GM12874 (cell line): ENCODE measurements around the gene PCNX2.

Experiments
- CTCF ChIP-seq: IDR thresholded peaks from 2 replicates; pipeline ENCODE4 v1.5.1; 2011; ENCODE audit warnings: low read depth, mild to moderate bottlenecking, control low read depth, low read length, moderate library complexity; ENCODE audit not compliant: insufficient read depth

PCNX2 gene

GRCh38 chr1:233111731-233112130 is 183.8 kb downstream of the PCNX2 start:
- no peak for TF ChIP-seq CTCF

GRCh38 chr1:233109096-233109495 is 186.4 kb downstream of the PCNX2 start:
- no peak for TF ChIP-seq CTCF

GRCh38 chr1:233107130-233107660 is 188.3 kb downstream of the PCNX2 start:
- TF ChIP-seq CTCF = no peak

- no peak for TF ChIP-seq CTCF
Observed at GRCh38 chr1:233105225-233105624, 190.3 kb downstream of the PCNX2 start.

- no peak for TF ChIP-seq CTCF
Observed at GRCh38 chr1:233102341-233102740, 193.2 kb downstream of the PCNX2 start.

- no peak for TF ChIP-seq CTCF
Observed at GRCh38 chr1:233097959-233098580, 197.5 kb downstream of the PCNX2 start.

- TF ChIP-seq CTCF = no peak
Observed at GRCh38 chr1:233097546-233097945, 198.0 kb downstream of the PCNX2 start.
